Liver (tissue), 9 donors: ENCODE data around the gene AMHR2. TPM values are rescaled to one million over a fixed set of nuclear protein-coding genes. Genes with fewer than 3 reads are reported as not detected.

Source experiments
- DNase-seq: peaks from one replicate; pipeline ENCODE4 v3.0.0-alpha.2; 2017; ENCODE audit warnings: low spot score
- H3K27ac ChIP-seq, 2 donors: one replicate each; pipeline ENCODE4 v1.7.0; 2013; ENCODE audit warnings: inconsistent platforms in 2 of 2, low read length in 2 of 2, control low read depth in 1 of 2, low read depth in 1 of 2, mild to moderate bottlenecking in 1 of 2
- H3K27me3 ChIP-seq, 4 donors: one replicate each; pipeline versions ENCODE4 v1.6.1 to v1.7.0; 2013; ENCODE audit warnings: low read length in 3 of 4, inconsistent platforms in 1 of 4, mild to moderate bottlenecking in 1 of 4, moderate library complexity in 1 of 4; ENCODE audit not compliant: control insufficient read depth in 4 of 4, insufficient read depth in 4 of 4
- H3K36me3 ChIP-seq, 4 donors: one replicate each; pipeline versions ENCODE4 v1.6.1 to v1.7.0; 2013; ENCODE audit warnings: low read length in 3 of 4, mild to moderate bottlenecking in 3 of 4, low read depth in 1 of 4, moderate library complexity in 1 of 4; ENCODE audit not compliant: control insufficient read depth in 4 of 4, insufficient read depth in 3 of 4
- H3K4me1 ChIP-seq, 4 donors: one replicate each; pipeline versions ENCODE4 v1.6.1 to v1.7.0; 2013; ENCODE audit warnings: low read length in 3 of 4, mild to moderate bottlenecking in 3 of 4, moderate library complexity in 1 of 4; ENCODE audit not compliant: control insufficient read depth in 4 of 4, insufficient read depth in 4 of 4
- H3K4me3 ChIP-seq, 3 donors: one replicate each; pipeline versions ENCODE4 v1.6.1 to v1.7.0; 2013; ENCODE audit warnings: low read length in 3 of 3, control low read depth in 1 of 3, low read depth in 1 of 3, mild to moderate bottlenecking in 1 of 3
- H3K9ac ChIP-seq, 2 donors: one replicate each; pipeline ENCODE4 v1.7.0; 2013; ENCODE audit warnings: low read length in 2 of 2, mild to moderate bottlenecking in 2 of 2, moderate library complexity in 2 of 2, control low read depth in 1 of 2, low read depth in 1 of 2
- H3K9me3 ChIP-seq, 4 donors: one replicate each; pipeline versions ENCODE4 v1.6.1 to v1.7.0; 2013; ENCODE audit warnings: low read length in 3 of 4; ENCODE audit not compliant: control insufficient read depth in 4 of 4
- ATF3 ChIP-seq: IDR thresholded peaks from 2 replicates; pipeline ENCODE4 v1.6.1; 2016; ENCODE audit warnings: antibody characterized with exemption
- CTCF ChIP-seq: fragments of 150-350 bp; IDR thresholded peaks from 2 replicates; pipeline ENCODE4 v1.5.1; 2017; ENCODE audit warnings: improper control_type of control experiment, low read depth, low read length; ENCODE audit not compliant: missing input control
- FOXA1 ChIP-seq: IDR thresholded peaks from 2 replicates; pipeline ENCODE4 v1.6.1; 2016; ENCODE audit warnings: antibody characterized with exemption
- FOXA2 ChIP-seq: IDR thresholded peaks from 2 replicates; pipeline ENCODE4 v1.6.1; 2016; ENCODE audit warnings: antibody characterized with exemption
- GABPA ChIP-seq, 2 donors: IDR thresholded peaks in 1 of 2; conservative IDR thresholded peaks in 1 of 2; 2 replicates each; pipeline ENCODE4 v1.6.1; 2016; ENCODE audit warnings: antibody characterized with exemption in 2 of 2, mild to moderate bottlenecking in 1 of 2, moderate library complexity in 1 of 2
- HNF4A ChIP-seq, 2 donors: conservative IDR thresholded peaks; 2 replicates each; pipeline ENCODE4 v1.6.1; 2016; ENCODE audit warnings: antibody characterized with exemption in 2 of 2, mild to moderate bottlenecking in 2 of 2
- HNF4G ChIP-seq: IDR thresholded peaks from 2 replicates; pipeline ENCODE4 v1.6.1; 2016; ENCODE audit warnings: antibody characterized with exemption
- JUND ChIP-seq, 2 donors: IDR thresholded peaks; 2 replicates each; pipeline ENCODE4 v1.6.1; 2016; ENCODE audit warnings: antibody characterized with exemption in 2 of 2
- NR2F2 ChIP-seq: IDR thresholded peaks from 2 replicates; pipeline ENCODE4 v1.6.1; 2016; ENCODE audit warnings: antibody characterized with exemption
- SP1 ChIP-seq: IDR thresholded peaks from 2 replicates; pipeline ENCODE4 v1.6.1; 2018; ENCODE audit warnings: antibody characterized with exemption, mild to moderate bottlenecking
- TAF1 ChIP-seq: conservative IDR thresholded peaks from 2 replicates; pipeline ENCODE4 v1.6.1; 2016; ENCODE audit warnings: antibody characterized with exemption, mild to moderate bottlenecking
- ZBTB33 ChIP-seq: IDR thresholded peaks from 2 replicates; pipeline ENCODE4 v1.6.1; 2016; ENCODE audit warnings: antibody characterized with exemption
- WGBS: extraction: QIAGEN DNeasy Blood & Tissue Kit; methylation state at CpG from one replicate; pipeline ENCODE4 v1.1.7; 2013; 5-methylcytosine and 5-hydroxymethylcytosine counted together
- polyA plus RNA-seq, 2 donors: library from polyadenylated mRNA; stranded (reverse) in 1 of 2; unstranded in 1 of 2; fragments of 200-250 nt in 1 of 2; fragments of >200 nt in 1 of 2; fragmentation: Nextera tagmentation in 1 of 2; extraction: Ambion mirVana in 1 of 2; gene quantifications; one replicate each; pipeline versions ENCODE4 v1.2.1 to v1.2.3, GENCODE V29; 2013 to 2015
- total RNA-seq, 2 donors: library from RNA; depleted of rRNA; stranded (reverse); fragments of >200 nt; gene quantifications; one replicate each; pipeline ENCODE4 v1.2.3, GENCODE V29; 2014
- donor health status: healthy.
- donor health status: healthy.
- donor health status: healthy.
- donor health status: healthy.
- donor health status: healthy.

The AMHR2 gene
- total and polyA plus RNA-seq, 4 donors, result 0.67 to 1.3 (median 0.92) TPM

GRCh38 chr12:53425515-53426150 lies 2.0 kb downstream of the AMHR2 start:
- WGBS, result 82% methylated on average over 11 of the region's 11 CpGs
- Histone ChIP-seq H3K9ac (no peak overlapping the region), H3K4me1 (peaks cover 0 to 4% (median 2%) of the 10 kb centered on the region in 4 donors), H3K27me3 (no peaks in the 10 kb centered on the region), H3K4me3 (no peak overlapping the region), H3K36me3 (no peaks in the 10 kb centered on the region), H3K27ac (no peak overlapping the region), H3K9me3 (no peaks in the 10 kb centered on the region)
- DNase-seq, result no peak
- no peak for TF ChIP-seq NR2F2

- Histone ChIP-seq H3K9ac (no peak overlapping the region), H3K36me3 (no peaks in the 10 kb centered on the region), H3K9me3 (no peaks in the 10 kb centered on the region), H3K27me3 (no peaks in the 10 kb centered on the region), H3K4me3 (no peak overlapping the region), H3K4me1 (peaks cover 0 to 4% (median 0%) of the 10 kb centered on the region in 4 donors), H3K27ac (no peak overlapping the region)
- no peak for DNase-seq
- WGBS, result 88% methylated on average over 7 of the region's 7 CpGs
- TF ChIP-seq HNF4A (conservative IDR thresholded peaks at IDR 0.05), result no peak
Measured at GRCh38 chr12:53427905-53428594, 4.4 kb downstream of the AMHR2 start.

GRCh38 chr12:53428741-53429140 lies 5.1 kb downstream of the AMHR2 start:
- H3K4me3 ChIP-seq, result no peak overlapping the region
- 91% methylated on average over 7 of the region's 7 CpGs for WGBS

GRCh38 chr12:53430116-53430515 lies 6.5 kb downstream of the AMHR2 start:
- no peak for DNase-seq
- H3K27me3 ChIP-seq, result no peaks in the 10 kb centered on the region
- H3K9me3 ChIP-seq, result no peaks in the 10 kb centered on the region
- 94% methylated on average over 5 of the region's 5 CpGs for WGBS
- no peaks in the 10 kb centered on the region for H3K4me1 ChIP-seq
- H3K9ac ChIP-seq, result no peak overlapping the region
- H3K36me3 ChIP-seq, result no peaks in the 10 kb centered on the region
- H3K4me3 ChIP-seq, result no peak overlapping the region
- no peak overlapping the region for H3K27ac ChIP-seq
- no peak for TF ChIP-seq FOXA2
- no peak for TF ChIP-seq JUND (IDR thresholded peaks at IDR 0.05)
- TF ChIP-seq GABPA (IDR thresholded peaks at IDR 0.05 in 1 of 2, conservative IDR thresholded peaks at IDR 0.05 in 1 of 2), result no peak
- no peak for TF ChIP-seq TAF1
- no peak for TF ChIP-seq SP1
- TF ChIP-seq ZBTB33, result no peak
- TF ChIP-seq CTCF, result no peak

More at GRCh38 chr12:53428741-53429140, 5.1 kb downstream of the AMHR2 start:
- no peaks in the 10 kb centered on the region for H3K27me3 ChIP-seq
- no peak overlapping the region for H3K27ac ChIP-seq
- no peaks in the 10 kb centered on the region for H3K9me3 ChIP-seq
- DNase-seq, result no peak
- H3K4me1 ChIP-seq, result peaks cover 0 to 4% (median 0%) of the 10 kb centered on the region in 4 donors
- no peaks in the 10 kb centered on the region for H3K36me3 ChIP-seq
- no peak for TF ChIP-seq ZBTB33
- no peak for TF ChIP-seq ATF3
- TF ChIP-seq GABPA (IDR thresholded peaks at IDR 0.05 in 1 of 2, conservative IDR thresholded peaks at IDR 0.05 in 1 of 2), result no peak
- no peak for TF ChIP-seq HNF4A (conservative IDR thresholded peaks at IDR 0.05)
- no peak for TF ChIP-seq HNF4G
- no peak for TF ChIP-seq FOXA1
- no peak overlapping the region for H3K9ac ChIP-seq
